OCI-LY1 (cell line): ENCODE measurements around the gene MAPK8IP3.
"Not testable (repeated sequence)": the region's sequence is repeated elsewhere in the genome, so short reads cannot be mapped to it uniquely, and the experiment has no call there.

Experiments used
- H2AFZ ChIP-seq: fragments of 200-600 bp; sonication (generic), shearing (Covaris generic); 2 replicates; pipeline ENCODE4 v1.6.0; 2014; ENCODE audit warnings: antibody characterized with exemption, mild to moderate bottlenecking, low read length
- H3F3A ChIP-seq: fragments of 200-600 bp; sonication (generic), shearing (Covaris generic); 2 replicates; pipeline ENCODE4 v1.6.0; 2014; ENCODE audit warnings: mild to moderate bottlenecking, antibody characterized with exemption, low read length, moderate library complexity; ENCODE audit not compliant: insufficient read depth
- H3K27ac ChIP-seq: fragments of 200-600 bp; sonication (generic); 2 replicates; pipeline ENCODE4 v1.5.1; 2014; ENCODE audit warnings: low read length, mixed run types, mild to moderate bottlenecking, low read depth; ENCODE audit not compliant: poor library complexity, severe bottlenecking
- H3K27me3 ChIP-seq: fragments of 200-600 bp; sonication (generic); 2 replicates; pipeline ENCODE4 v1.6.0; 2014; ENCODE audit warnings: antibody characterized with exemption, mild to moderate bottlenecking, low read length, moderate library complexity; ENCODE audit not compliant: insufficient read depth
- H3K36me3 ChIP-seq: fragments of 200-600 bp; sonication (generic); 2 replicates; pipeline ENCODE4 v1.6.1; 2014; ENCODE audit warnings: mild to moderate bottlenecking, antibody characterized with exemption, low read length, moderate library complexity, mixed read lengths; ENCODE audit not compliant: insufficient read depth
- H3K4me1 ChIP-seq: fragments of 200-600 bp; sonication (generic); 2 replicates; pipeline ENCODE4 v1.5.1; 2014; ENCODE audit warnings: mild to moderate bottlenecking, low read length, moderate library complexity; ENCODE audit not compliant: insufficient read depth, severe bottlenecking
- H3K4me2 ChIP-seq: fragments of 200-600 bp; sonication (generic), shearing (Covaris generic); 2 replicates; pipeline ENCODE4 v1.6.1; 2014; ENCODE audit warnings: low read length
- H3K4me3 ChIP-seq: fragments of 200-600 bp; sonication (generic); 2 replicates; pipeline ENCODE4 v1.5.1; 2014; ENCODE audit warnings: low read length, low read depth, mild to moderate bottlenecking, mixed read lengths; ENCODE audit not compliant: poor library complexity, severe bottlenecking
- H3K79me2 ChIP-seq: fragments of 200-600 bp; shearing (Covaris generic); 2 replicates; pipeline ENCODE4 v1.6.1; 2016; ENCODE audit warnings: mixed run types, low read length, mixed read lengths; ENCODE audit not compliant: insufficient read depth
- H3K9ac ChIP-seq: fragments of 200-600 bp; sonication (generic), shearing (Covaris generic); 2 replicates; pipeline ENCODE4 v1.6.1; 2014; ENCODE audit warnings: mild to moderate bottlenecking, low read length, mixed read lengths
- H3K9me2 ChIP-seq: fragments of 200-600 bp; sonication (generic), shearing (Covaris generic); 2 replicates; pipeline ENCODE4 v1.6.1; 2014; ENCODE audit warnings: low read depth, mild to moderate bottlenecking, low read length, mixed read lengths
- H3K9me3 ChIP-seq: fragments of 200-600 bp; shearing (Covaris generic); 2 replicates; pipeline ENCODE4 v1.6.1; 2014; ENCODE audit warnings: low read length, mixed read lengths
- H4K20me1 ChIP-seq: fragments of 200-600 bp; sonication (generic), shearing (Covaris generic); 2 replicates; pipeline ENCODE4 v1.6.0; 2016; ENCODE audit warnings: mild to moderate bottlenecking, low read length; ENCODE audit not compliant: insufficient read depth
- CTCF ChIP-seq: fragments of 200-600 bp; sonication (generic), shearing (Covaris generic); IDR thresholded peaks from 2 replicates; pipeline ENCODE4 v1.5.1; 2017; ENCODE audit warnings: mild to moderate bottlenecking, antibody characterized with exemption, low read length, moderate library complexity, mixed read lengths
- EZH2 ChIP-seq: fragments of 200-600 bp; sonication (generic), shearing (Covaris generic); IDR thresholded peaks from 2 replicates; pipeline ENCODE4 v1.8.0; 2017; ENCODE audit warnings: borderline replicate concordance, mixed run types, mild to moderate bottlenecking, antibody characterized with exemption, low read length, moderate library complexity, mixed read lengths

Gene MAPK8IP3

DNA sequence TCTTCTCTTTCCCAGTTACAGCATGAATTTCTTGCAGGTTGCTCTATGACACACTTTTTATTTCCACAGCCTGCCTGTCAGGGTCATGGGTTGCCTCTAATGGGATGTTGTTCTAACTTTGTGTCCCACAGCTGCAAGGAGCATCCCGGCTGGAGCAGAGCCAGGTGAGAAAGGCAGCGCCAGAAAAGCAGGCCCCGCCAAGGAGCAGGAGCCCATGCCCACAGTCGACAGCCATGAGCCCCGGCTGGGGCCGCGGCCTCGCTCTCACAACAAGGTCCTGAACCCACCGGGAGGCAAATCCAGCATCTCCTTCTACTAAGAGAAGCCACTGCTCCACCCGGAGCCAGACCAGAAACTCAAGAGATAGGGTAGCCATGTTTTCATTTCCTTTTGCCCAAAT lies 7.3 kb upstream of the MAPK8IP3 start:
- Histone ChIP-seq H3K27ac (no peak overlapping the region), H3K4me2 (no peak overlapping the region), H3K27me3 (no peaks in the 10 kb centered on the region), H3K9me3 (no peaks in the 10 kb centered on the region), H3K9me2 (no peaks in the 10 kb centered on the region), H3K36me3 (peaks cover 90% of the 10 kb centered on the region), H2AFZ (no peak overlapping the region), H3K9ac (no peak overlapping the region), H3K4me3 (no peak overlapping the region), H3K4me1 (no peaks in the 10 kb centered on the region), H4K20me1 (no peaks in the 10 kb centered on the region), H3F3A (no peaks in the 10 kb centered on the region; the same call in 1 of the 2 replicates), H3K79me2 (no peaks in the 10 kb centered on the region)
- no peak for TF ChIP-seq CTCF
- no peak for TF ChIP-seq EZH2

DNA sequence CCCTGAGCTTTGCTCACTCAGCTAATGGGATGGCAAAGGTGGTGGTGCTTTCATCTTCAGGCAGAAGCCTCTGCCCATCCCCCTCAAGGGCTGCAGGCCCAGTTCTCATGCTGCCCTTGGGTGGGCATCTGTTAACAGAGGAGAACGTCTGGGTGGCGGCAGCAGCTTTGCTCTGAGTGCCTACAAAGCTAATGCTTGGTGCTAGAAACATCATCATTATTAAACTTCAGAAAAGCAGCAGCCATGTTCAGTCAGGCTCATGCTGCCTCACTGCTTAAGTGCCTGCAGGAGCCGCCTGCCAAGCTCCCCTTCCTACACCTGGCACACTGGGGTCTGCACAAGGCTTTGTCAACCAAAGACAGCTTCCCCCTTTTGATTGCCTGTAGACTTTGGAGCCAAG lies 5.7 kb upstream of the MAPK8IP3 start:
- TF ChIP-seq EZH2, result no peak
- TF ChIP-seq CTCF, result no peak
- no peak overlapping the region for H3K4me3 ChIP-seq
- H3K9ac ChIP-seq, result no peak overlapping the region
- no peaks in the 10 kb centered on the region for H3K27me3 ChIP-seq
- H3K4me2 ChIP-seq, result no peak overlapping the region
- H3K27ac ChIP-seq, result no peak overlapping the region
- H3K4me1 ChIP-seq, result peaks cover 10% of the 10 kb centered on the region
- no peaks in the 10 kb centered on the region; the same call in 1 of the 2 replicates for H3F3A ChIP-seq
- H3K79me2 ChIP-seq, result no peaks in the 10 kb centered on the region
- no peak overlapping the region for H2AFZ ChIP-seq
- H3K9me3 ChIP-seq, result no peaks in the 10 kb centered on the region
- peaks cover 75% of the 10 kb centered on the region for H3K36me3 ChIP-seq
- H3K9me2 ChIP-seq, result no peaks in the 10 kb centered on the region
- no peaks in the 10 kb centered on the region for H4K20me1 ChIP-seq

DNA sequence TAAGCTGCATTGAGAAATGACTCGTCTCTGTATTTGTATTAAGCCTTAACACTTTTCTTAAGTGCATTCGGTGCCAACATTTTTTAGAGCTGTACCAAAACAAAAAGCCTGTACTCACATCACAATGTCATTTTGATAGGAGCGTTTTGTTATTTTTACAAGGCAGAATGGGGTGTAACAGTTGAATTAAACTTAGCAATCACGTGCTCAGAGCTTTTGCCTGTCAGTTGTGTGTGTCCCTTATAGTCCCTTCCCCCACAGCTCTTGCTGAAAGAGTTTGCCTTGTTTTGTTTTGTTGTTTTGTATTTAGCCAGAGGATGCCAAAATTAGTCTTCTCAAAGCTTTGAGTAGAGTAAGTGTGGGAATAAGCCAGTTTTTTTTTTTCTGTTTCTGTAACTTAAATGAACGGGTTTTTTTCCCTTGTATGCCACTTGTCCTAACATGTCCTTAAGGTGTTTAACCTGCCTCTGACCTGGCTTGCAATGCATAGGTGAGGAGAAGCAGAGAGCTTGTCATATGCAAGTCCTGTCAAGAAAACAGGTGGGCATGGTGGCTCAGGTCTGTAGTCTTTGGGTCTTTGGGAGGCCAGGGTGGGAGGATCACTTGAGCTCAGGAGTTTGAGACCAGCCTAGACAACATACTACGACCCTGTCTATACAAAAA lies 4.6 kb upstream of the MAPK8IP3 start:
- no peak for TF ChIP-seq CTCF
- TF ChIP-seq EZH2, result no peak
- no peak overlapping the region for H3K9ac ChIP-seq
- no peaks in the 10 kb centered on the region for H3K9me3 ChIP-seq
- H3K27me3 ChIP-seq, result no peaks in the 10 kb centered on the region
- H3K36me3 ChIP-seq, result peaks cover 65% of the 10 kb centered on the region
- H3K4me3 ChIP-seq, result no peak overlapping the region
- H3K27ac ChIP-seq, result no peak overlapping the region
- no peaks in the 10 kb centered on the region for H3K79me2 ChIP-seq
- H3K4me1 ChIP-seq, result peaks cover 10% of the 10 kb centered on the region
- H2AFZ ChIP-seq, result no peak overlapping the region
- no peak overlapping the region for H3K4me2 ChIP-seq
- H3F3A ChIP-seq, result no peaks in the 10 kb centered on the region; the same call in 1 of the 2 replicates
- no peaks in the 10 kb centered on the region for H4K20me1 ChIP-seq
- H3K9me2 ChIP-seq, result no peaks in the 10 kb centered on the region

GRCh38 chr16:1705324-1705687 lies 689 bp upstream of the MAPK8IP3 start:
- H3K4me1 ChIP-seq, result peaks cover 42% of the 10 kb centered on the region
- H3K4me3 ChIP-seq, result peak overlapping the region; percentile 93
- peak overlapping the region; percentile 69 for H3K27ac ChIP-seq
- H2AFZ ChIP-seq, H3K27me3 ChIP-seq, H3K9me3 ChIP-seq, H3F3A ChIP-seq, H3K9me2 ChIP-seq, H4K20me1 ChIP-seq: not testable (repeated sequence)
- H3K79me2 ChIP-seq, result peaks cover 20% of the 10 kb centered on the region
- H3K36me3 ChIP-seq, result peaks cover 29% of the 10 kb centered on the region
- peak overlapping the region; percentile 78 for H3K4me2 ChIP-seq
- H3K9ac ChIP-seq, result peak overlapping the region; percentile 93
